IMR-90 (cell line): ENCODE results near the gene USP9Y.

ENCODE experiments used
- CEBPB ChIP-seq: IDR thresholded peaks from 2 replicates; pipeline ENCODE4 v1.6.1; 2012; ENCODE audit warnings: low read depth, low read length, improper control_type of control experiment
- CTCF ChIP-seq: conservative IDR thresholded peaks from 2 replicates; pipeline ENCODE4 v1.5.1; 2012; ENCODE audit warnings: mild to moderate bottlenecking, low read depth, low read length, improper control_type of control experiment
- ELK1 ChIP-seq: fragments of 150-350 bp; IDR thresholded peaks from 2 replicates; pipeline ENCODE4 v1.6.1; 2016; ENCODE audit warnings: low read depth, mild to moderate bottlenecking, low read length, moderate library complexity, borderline replicate concordance
- POLR2A ChIP-seq: IDR thresholded peaks from 2 replicates; pipeline ENCODE4 v1.6.1; 2012; ENCODE audit warnings: mild to moderate bottlenecking, low read depth, low read length
- RCOR1 ChIP-seq: IDR thresholded peaks from 2 replicates; pipeline ENCODE4 v1.6.1; 2012; ENCODE audit warnings: mild to moderate bottlenecking, low read length, improper control_type of control experiment; ENCODE audit not compliant: insufficient replicate concordance

- no peak for TF ChIP-seq ELK1
- no peak for TF ChIP-seq CTCF
- TF ChIP-seq RCOR1 = no peak
- no peak for TF ChIP-seq CEBPB
- TF ChIP-seq POLR2A = no peak
Measured at GRCh38 chrY:12688337-12688736, 12.7 kb upstream of the USP9Y start.
